Calu3 (cell line): ENCODE data around the gene CBX7. TPM values are rescaled to one million over a fixed set of nuclear protein-coding genes. Genes with fewer than 3 reads are reported as not detected.

Experiments used
- BruUV-seq: library from RNA; stranded (reverse); fragments of 400-500 nt; replicated peaks from 2 replicates; lab custom pipeline; 2021; lab: Mats Ljungman, UMichigan
- CTCF ChIA-PET: fragments of 300-600 bp; sonication (Branson Sonifier 250); formaldehyde crosslinking; loops from one replicate; lab custom pipeline; 2022; ENCODE audit warnings: antibody characterized with exemption; lab: Charles Lee
- DNase-seq: peaks from one replicate; pipeline ENCODE4 v3.0.0; 2022
- H3K27ac Mint-ChIP-seq: one replicate; pipeline ENCODE4 v1.8.0; 2022; ENCODE audit warnings: mixed read lengths; ENCODE audit not compliant: unreplicated experiment
- H3K27me3 Mint-ChIP-seq: one replicate; pipeline ENCODE4 v1.8.0; 2022; ENCODE audit warnings: mixed read lengths; ENCODE audit not compliant: unreplicated experiment
- H3K36me3 Mint-ChIP-seq: one replicate; pipeline ENCODE4 v1.8.0; 2022; ENCODE audit warnings: mild to moderate bottlenecking, moderate library complexity, mixed read lengths; ENCODE audit not compliant: insufficient read depth, unreplicated experiment
- H3K4me1 Mint-ChIP-seq: one replicate; pipeline ENCODE4 v1.8.0; 2022; ENCODE audit warnings: mild to moderate bottlenecking, low read depth, mixed read lengths; ENCODE audit not compliant: unreplicated experiment
- H3K4me3 Mint-ChIP-seq: one replicate; pipeline ENCODE4 v1.8.0; 2022; ENCODE audit warnings: mild to moderate bottlenecking, low read depth, moderate library complexity, mixed read lengths; ENCODE audit not compliant: unreplicated experiment
- H3K9me3 Mint-ChIP-seq: one replicate; pipeline ENCODE4 v1.8.0; 2022; ENCODE audit warnings: low read depth, mixed read lengths; ENCODE audit not compliant: unreplicated experiment
- CTCF ChIP-seq: fragments of 200-600 bp; IDR thresholded peaks from one replicate; pipeline ENCODE4 v1.8.0; 2022; ENCODE audit warnings: antibody characterized with exemption; ENCODE audit not compliant: unreplicated experiment
- intact Hi-C: fragments of 100-400 bp; cut with micrococcal nuclease; formaldehyde crosslinking; loops from one replicate; pipeline ENCODE4 v1.10.0; 2022; ENCODE audit not compliant: unreplicated experiment
- total RNA-seq: library from RNA; stranded (reverse); gene quantifications from 2 replicates; pipeline ENCODE4 v1.2.3, GENCODE V29; 2022

The CBX7 gene
- total RNA-seq, 1 experiment from 2014 or later: 10.5 TPM

DNA sequence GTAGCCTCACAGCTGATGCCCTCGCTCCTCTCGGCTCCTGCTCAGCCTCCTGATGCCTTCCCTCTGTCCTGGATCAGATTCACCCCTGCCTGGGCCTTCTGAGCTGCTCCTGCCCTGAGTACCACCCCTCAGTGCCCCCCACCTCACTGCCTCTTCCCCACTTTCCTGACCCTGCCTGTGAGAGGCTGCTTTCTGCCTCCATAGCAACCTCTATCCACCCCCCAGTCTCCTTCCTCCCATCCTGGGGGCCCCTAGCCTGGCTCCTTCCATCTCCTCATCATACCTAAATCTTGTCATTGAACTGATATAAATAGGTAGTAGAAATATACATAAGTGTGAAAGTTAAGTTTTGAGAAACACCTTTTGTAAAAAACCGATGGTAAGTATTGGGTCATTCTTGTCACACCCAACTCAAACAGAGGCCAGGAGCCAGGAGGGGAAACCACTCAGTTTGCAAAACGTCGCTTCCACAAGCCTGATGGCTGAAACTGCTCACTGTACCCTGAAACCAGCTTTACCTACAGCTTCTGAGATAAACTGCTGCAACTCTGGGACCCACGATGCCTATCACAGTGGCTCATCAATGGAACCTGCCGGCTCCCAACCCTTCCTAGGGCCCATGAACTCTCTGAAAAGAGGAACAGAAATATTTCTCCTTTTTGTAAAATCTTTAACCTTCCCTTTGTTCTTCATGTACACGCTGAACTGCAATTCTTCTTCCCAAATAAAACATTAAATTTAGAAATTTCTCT, 60.2 kb downstream of the CBX7 start:
- Mint-ChIP-seq H3K27ac (no peak overlapping the region), H3K9me3 (no peaks in the 10 kb centered on the region), H3K4me3 (no peak overlapping the region), H3K4me1 (no peaks in the 10 kb centered on the region), H3K27me3 (peaks cover 20% of the 10 kb centered on the region), H3K36me3 (no peaks in the 10 kb centered on the region)
- no TSS peak for BruUV-seq
- CTCF ChIA-PET: no interaction called here
- intact Hi-C loops: no loop called here
- TF ChIP-seq CTCF: no peak
- no peak for DNase-seq

DNA sequence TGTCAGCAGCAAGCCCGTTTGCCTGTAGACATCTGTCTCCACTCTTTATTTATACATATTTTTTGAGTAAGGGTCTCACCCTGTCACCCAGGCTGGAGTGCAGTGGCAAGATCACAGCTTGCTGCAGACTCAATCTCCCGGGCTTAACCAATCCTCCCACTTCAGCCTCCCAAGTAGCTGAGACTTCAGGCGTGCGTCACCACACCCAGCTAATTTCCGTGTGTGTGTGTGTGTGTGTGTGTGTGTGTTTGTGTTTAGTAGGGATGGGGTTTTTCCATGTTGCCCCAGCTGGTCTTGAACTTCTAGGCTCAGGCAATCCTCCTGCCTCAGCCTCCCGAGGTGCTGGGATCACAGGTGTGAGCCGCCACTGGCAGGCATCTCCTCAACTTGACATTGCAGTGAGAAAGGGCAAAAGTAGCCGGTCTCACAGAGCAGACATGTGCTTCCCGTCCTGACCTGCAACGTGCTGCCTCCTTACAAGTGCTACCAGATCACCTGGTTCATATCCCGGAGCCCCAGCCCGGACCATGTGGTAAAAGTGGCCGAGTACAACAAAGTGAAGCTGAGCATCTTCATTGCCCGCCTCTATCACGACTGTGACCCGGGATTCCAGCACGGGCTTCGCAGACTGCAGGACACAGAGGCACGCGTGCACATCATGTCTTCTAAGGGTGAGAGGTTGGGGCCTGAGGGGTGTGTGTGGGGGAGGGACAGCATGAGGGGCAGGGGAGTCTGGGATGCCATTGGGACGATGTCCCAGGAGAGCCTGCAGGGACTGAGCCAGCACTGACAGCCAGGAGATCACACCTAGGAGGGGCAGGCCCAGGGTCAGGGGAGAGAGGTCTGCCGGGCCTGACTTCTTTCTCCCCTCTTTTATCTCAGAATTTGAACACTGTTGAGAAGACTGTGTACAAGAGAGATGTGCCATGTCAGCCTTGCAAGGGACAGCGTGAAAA, 61.1 kb downstream of the CBX7 start:
- Mint-ChIP-seq H3K27me3 (peaks cover 20% of the 10 kb centered on the region), H3K4me3 (no peak overlapping the region), H3K4me1 (no peaks in the 10 kb centered on the region), H3K27ac (no peak overlapping the region), H3K36me3 (no peaks in the 10 kb centered on the region), H3K9me3 (no peaks in the 10 kb centered on the region)
- intact Hi-C loops: no loop called here
- no peak for TF ChIP-seq CTCF
- BruUV-seq: no TSS peak
- CTCF ChIA-PET: no interaction called here
- no peak for DNase-seq

- no peaks in the 10 kb centered on the region for H3K9me3 Mint-ChIP-seq
- BruUV-seq: no TSS peak
- H3K4me3 Mint-ChIP-seq: no peak overlapping the region
- intact Hi-C loops: no loop called here
- DNase-seq: no peak
- no peaks in the 10 kb centered on the region for H3K36me3 Mint-ChIP-seq
- H3K4me1 Mint-ChIP-seq: no peaks in the 10 kb centered on the region
- CTCF ChIA-PET: no interaction called here
- H3K27ac Mint-ChIP-seq: no peak overlapping the region
- peaks cover 20% of the 10 kb centered on the region for H3K27me3 Mint-ChIP-seq
- TF ChIP-seq CTCF: no peak
Observed at GRCh38 chr22:39090426-39091064, 61.9 kb downstream of the CBX7 start.

- CTCF ChIA-PET: no interaction called here
- Mint-ChIP-seq H3K4me1 (no peaks in the 10 kb centered on the region), H3K4me3 (no peak overlapping the region), H3K9me3 (no peaks in the 10 kb centered on the region), H3K36me3 (no peaks in the 10 kb centered on the region), H3K27me3 (peaks cover 20% of the 10 kb centered on the region), H3K27ac (no peak overlapping the region)
- DNase-seq: no peak
- intact Hi-C loops: no loop called here
- TF ChIP-seq CTCF: no peak
- BruUV-seq: no TSS peak
Observed at GRCh38 chr22:39089928-39090327, 62.6 kb downstream of the CBX7 start.
